Right lobe of liver (tissue), 4 donors: ENCODE data around the gene PROM2.

ENCODE experiments used
- POLR2A ChIP-seq: fragments of 450-650 bp; IDR thresholded peaks from one replicate; pipeline ENCODE4 v1.6.1; 2017; ENCODE audit warnings: antibody characterized with exemption, mild to moderate bottlenecking
- TF ChIP-seq, protein P1 (sequence below), 4 donors: fragments of 200-600 bp in 3 of 4; fragments of 450-650 bp in 1 of 4; IDR thresholded peaks; one replicate each; pipeline versions ENCODE4 v1.5.1 to v1.8.0; 2016 to 2022; ENCODE audit warnings: antibody characterized with exemption in 4 of 4, mild to moderate bottlenecking in 2 of 4
- donor health status: DM: no; HTN: no; CAD: no.
- donor health status: DM: no; HTN: no; CAD: no.
- donor health status: DM: no; HTN: yes; CAD: no.

- TF ChIP-seq, protein P1, sequence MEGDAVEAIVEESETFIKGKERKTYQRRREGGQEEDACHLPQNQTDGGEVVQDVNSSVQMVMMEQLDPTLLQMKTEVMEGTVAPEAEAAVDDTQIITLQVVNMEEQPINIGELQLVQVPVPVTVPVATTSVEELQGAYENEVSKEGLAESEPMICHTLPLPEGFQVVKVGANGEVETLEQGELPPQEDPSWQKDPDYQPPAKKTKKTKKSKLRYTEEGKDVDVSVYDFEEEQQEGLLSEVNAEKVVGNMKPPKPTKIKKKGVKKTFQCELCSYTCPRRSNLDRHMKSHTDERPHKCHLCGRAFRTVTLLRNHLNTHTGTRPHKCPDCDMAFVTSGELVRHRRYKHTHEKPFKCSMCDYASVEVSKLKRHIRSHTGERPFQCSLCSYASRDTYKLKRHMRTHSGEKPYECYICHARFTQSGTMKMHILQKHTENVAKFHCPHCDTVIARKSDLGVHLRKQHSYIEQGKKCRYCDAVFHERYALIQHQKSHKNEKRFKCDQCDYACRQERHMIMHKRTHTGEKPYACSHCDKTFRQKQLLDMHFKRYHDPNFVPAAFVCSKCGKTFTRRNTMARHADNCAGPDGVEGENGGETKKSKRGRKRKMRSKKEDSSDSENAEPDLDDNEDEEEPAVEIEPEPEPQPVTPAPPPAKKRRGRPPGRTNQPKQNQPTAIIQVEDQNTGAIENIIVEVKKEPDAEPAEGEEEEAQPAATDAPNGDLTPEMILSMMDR (IDR thresholded peaks at IDR 0.05) = no peak
- TF ChIP-seq POLR2A = no peak
Measured at GRCh38 chr2:95325590-95326432, 51.6 kb downstream of the PROM2 start.
